Right hindlimb (tissue), 1 donor: ENCODE data around the gene SPANXN4.

ENCODE experiments used
- DNase-seq: peaks from one replicate; pipeline ENCODE4 v3.0.0-alpha.2; 2018

The SPANXN4 gene

GRCh38 chrX:143025628-143026027 is at the start of gene SPANXN4:
SPANXN4 (plus strand) TSS chrX:143025928; CDS start chrX:143026015, 87 bp downstream.
- no peak for DNase-seq

GRCh38 chrX:142977128-142977914 is 48.4 kb upstream of the SPANXN4 start:
- no peak for DNase-seq

GRCh38 chrX:142978130-142978684 is 47.5 kb upstream of the SPANXN4 start:
- DNase-seq: no peak

GRCh38 chrX:142982679-142983078 is 43.0 kb upstream of the SPANXN4 start:
- no peak for DNase-seq

- no peak for DNase-seq
These were observed 30.7 kb upstream of the SPANXN4 start for GRCh38 chrX:142994988-142995387.

GRCh38 chrX:142998447-142999198 is 27.1 kb upstream of the SPANXN4 start:
- DNase-seq: no peak

- no peak for DNase-seq
These were observed 26.5 kb upstream of the SPANXN4 start for GRCh38 chrX:142999199-142999701.

GRCh38 chrX:143002206-143002605 is 23.5 kb upstream of the SPANXN4 start:
- DNase-seq: no peak

GRCh38 chrX:143017272-143017671 is 8.5 kb upstream of the SPANXN4 start:
- no peak for DNase-seq

- DNase-seq: no peak
These were observed 1.5 kb downstream of the SPANXN4 start for GRCh38 chrX:143027275-143027674.

GRCh38 chrX:143047511-143047910 is 21.8 kb downstream of the SPANXN4 start:
- no peak for DNase-seq

GRCh38 chrX:143058120-143058519 is 32.4 kb downstream of the SPANXN4 start:
- DNase-seq: peak; percentile 23

- DNase-seq: no peak
These were observed 55.5 kb downstream of the SPANXN4 start for GRCh38 chrX:143081231-143081630.

- no peak for DNase-seq
These were observed 56.8 kb downstream of the SPANXN4 start for GRCh38 chrX:143082537-143082936.
